Measurements from ENCODE around the gene ADGRG6. TPM values are rescaled to one million over a fixed set of nuclear protein-coding genes. Genes with fewer than 3 reads are reported as not detected.
A peak's percentile ranks its signal among the peaks of the same experiment; 100 is the strongest.

Gene ADGRG6
- total RNA-seq, 1 experiment from 2014 or later, result 2.5 TPM

DNA sequence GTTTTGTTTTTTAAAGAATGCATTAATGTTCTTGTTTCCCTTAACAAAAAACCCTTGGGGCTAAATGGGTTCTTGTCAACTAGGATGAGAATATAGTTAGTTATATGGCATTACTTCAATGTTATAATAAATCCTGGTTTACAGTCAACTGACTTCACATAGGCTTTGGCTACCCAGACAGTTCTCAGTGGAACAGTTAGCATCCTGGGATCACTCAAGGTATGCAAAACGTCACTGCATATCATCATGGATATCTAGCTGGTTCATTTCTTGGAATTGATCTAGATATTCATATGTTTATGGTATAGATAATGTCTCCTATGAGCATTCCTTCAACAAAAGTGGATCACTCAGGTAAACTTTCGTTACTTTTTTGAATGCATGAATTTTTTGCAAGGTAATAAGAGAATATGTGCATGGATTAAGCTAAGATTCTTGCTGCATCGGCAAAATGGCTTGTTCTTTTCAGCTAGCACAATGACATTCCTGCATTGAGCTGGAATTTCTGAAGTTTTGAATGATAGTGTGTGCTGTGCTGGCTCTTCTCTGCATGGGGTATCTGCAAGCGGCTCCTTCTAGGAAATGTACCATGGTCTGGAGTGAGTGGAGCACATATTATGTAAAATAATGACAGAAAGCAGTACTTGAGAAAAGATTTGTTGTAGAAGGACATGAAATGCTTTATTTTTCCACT, 138.9 kb downstream of the ADGRG6 start:
- Histone ChIP-seq H4K20me1 (ENCODE audit: control insufficient read depth, insufficient read depth, insufficient read length) (no peaks in the 10 kb centered on the region), H3K27me3 (ENCODE audit: insufficient read depth, low read length) (no peaks in the 10 kb centered on the region), H4K8ac (replicated peaks; ENCODE audit: insufficient read length, low read depth, low read length) (no peak overlapping the region), H3K79me1 (ENCODE audit: insufficient read depth, low read depth, low read length, poor library complexity, severe bottlenecking) (no peaks in the 10 kb centered on the region), H3K4ac (ENCODE audit: low read depth, low read length) (no peak overlapping the region), H3K79me2 (ENCODE audit: insufficient read depth, low read length) (no peaks in the 10 kb centered on the region), H4K5ac (ENCODE audit: insufficient read length, low read depth, low read length) (no peak overlapping the region), H2BK15ac (ENCODE audit: low read depth, low read length) (no peak overlapping the region), H3K4me1 (ENCODE audit: insufficient read depth, low read length) (peaks cover 4% of the 10 kb centered on the region), H3K23me2 (ENCODE audit: insufficient read length, low read depth, low read length, poor library complexity, severe bottlenecking) (no peaks in the 10 kb centered on the region), H2AFZ (ENCODE audit: low read length) (no peak overlapping the region), H3K18ac (ENCODE audit: insufficient read length, low read depth, low read length) (no peak overlapping the region), H2AK5ac (ENCODE audit: insufficient read length, low read length) (no peak overlapping the region), H3K23ac (ENCODE audit: insufficient read length, low read depth, low read length) (no peak overlapping the region), H3T11ph (ENCODE audit: low read length) (no peak overlapping the region), H2BK12ac (ENCODE audit: insufficient read length, low read depth, low read length) (no peak overlapping the region), H2BK20ac (ENCODE audit: low read depth, low read length, poor library complexity, severe bottlenecking) (no peak overlapping the region), H2BK5ac (ENCODE audit: insufficient read length, low read length) (no peak overlapping the region), H3K9me3 (ENCODE audit: control insufficient read depth, low read depth, low read length) (no peaks in the 10 kb centered on the region), H4K91ac (ENCODE audit: insufficient read length, low read depth, low read length) (no peak overlapping the region), H3K4me2 (ENCODE audit: insufficient read depth, insufficient read length, low read length) (no peak overlapping the region), H2BK120ac (ENCODE audit: low read depth, low read length, poor library complexity, severe bottlenecking) (no peak overlapping the region), H3K27ac (ENCODE audit: insufficient read length, low read depth, low read length) (peak overlapping the region; percentile 43), H3K56ac (ENCODE audit: insufficient read length, low read depth, low read length) (no peak overlapping the region), H3K14ac (ENCODE audit: insufficient read depth, low read length) (no peak overlapping the region), H3K9ac (ENCODE audit: extremely low read depth, insufficient read length, low read length) (no peak overlapping the region)
- TF ChIP-seq, protein P1, sequence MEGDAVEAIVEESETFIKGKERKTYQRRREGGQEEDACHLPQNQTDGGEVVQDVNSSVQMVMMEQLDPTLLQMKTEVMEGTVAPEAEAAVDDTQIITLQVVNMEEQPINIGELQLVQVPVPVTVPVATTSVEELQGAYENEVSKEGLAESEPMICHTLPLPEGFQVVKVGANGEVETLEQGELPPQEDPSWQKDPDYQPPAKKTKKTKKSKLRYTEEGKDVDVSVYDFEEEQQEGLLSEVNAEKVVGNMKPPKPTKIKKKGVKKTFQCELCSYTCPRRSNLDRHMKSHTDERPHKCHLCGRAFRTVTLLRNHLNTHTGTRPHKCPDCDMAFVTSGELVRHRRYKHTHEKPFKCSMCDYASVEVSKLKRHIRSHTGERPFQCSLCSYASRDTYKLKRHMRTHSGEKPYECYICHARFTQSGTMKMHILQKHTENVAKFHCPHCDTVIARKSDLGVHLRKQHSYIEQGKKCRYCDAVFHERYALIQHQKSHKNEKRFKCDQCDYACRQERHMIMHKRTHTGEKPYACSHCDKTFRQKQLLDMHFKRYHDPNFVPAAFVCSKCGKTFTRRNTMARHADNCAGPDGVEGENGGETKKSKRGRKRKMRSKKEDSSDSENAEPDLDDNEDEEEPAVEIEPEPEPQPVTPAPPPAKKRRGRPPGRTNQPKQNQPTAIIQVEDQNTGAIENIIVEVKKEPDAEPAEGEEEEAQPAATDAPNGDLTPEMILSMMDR (conservative IDR thresholded peaks at IDR 0.05), result no peak
- Mint-ChIP-seq H3K36me3 (ENCODE audit: insufficient read depth in 1 of 3, low read depth in 3 of 3) (no peaks in the 10 kb centered on the region), H3K4me1 (peaks cover 29 to 31% of the 10 kb centered on the region in 2 experiments), H3K9me3 (no peaks in the 10 kb centered on the region), H3K27ac (peak overlapping the region; percentile 68 to 91 (median 85); a peak in 5 of 7 replicates), H3K4me3 (peak overlapping the region in 1 of 2 experiments; percentile 23; a peak in 1 of 5 replicates), H3K27me3 (ENCODE audit: low read depth) (no peaks in the 10 kb centered on the region)
- peak; percentile 39 for DNase-seq
- no CpG with 5 or more reads among the region's 4 CpGs for WGBS (ENCODE audit: extremely low coverage, insufficient read length, low lambda C conversion rate)
